DOHH2 (cell line): ENCODE results near the gene LINS1.

Experiments used
- EZH2phosphoT487 ChIP-seq: fragments of 200-600 bp; sonication (generic); IDR thresholded peaks from 2 replicates; pipeline ENCODE4 v1.6.1; 2017; ENCODE audit warnings: borderline replicate concordance, mild to moderate bottlenecking, antibody characterized with exemption, low read length, moderate library complexity, mixed read lengths
- TF ChIP-seq, protein P1 (sequence below): fragments of 200-600 bp; sonication (generic); IDR thresholded peaks from one replicate; pipeline ENCODE4 v1.5.1; 2014; ENCODE audit warnings: antibody characterized with exemption, mild to moderate bottlenecking, low read depth, low read length; ENCODE audit not compliant: poor library complexity, severe bottlenecking

DNA sequence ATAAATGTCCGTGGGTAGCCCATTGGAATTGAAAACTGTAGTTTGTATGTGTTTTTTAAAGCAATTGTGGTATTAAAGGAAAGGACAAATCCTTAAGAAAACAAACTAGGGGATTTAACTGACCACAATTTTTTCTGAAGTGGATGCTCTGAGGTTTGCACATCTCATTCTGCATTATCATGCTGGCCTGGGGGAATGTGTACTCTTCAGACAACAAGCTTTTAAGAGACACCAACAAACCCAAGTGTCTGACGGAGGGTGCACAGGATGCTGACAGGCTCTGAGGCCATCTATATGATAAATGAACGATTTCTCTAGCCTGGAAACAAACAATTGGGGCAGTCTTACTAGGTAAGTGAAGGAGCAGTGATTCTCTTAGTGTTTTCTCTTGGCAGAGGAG lies 9.1 kb downstream of the LINS1 start:
- TF ChIP-seq, protein P1, sequence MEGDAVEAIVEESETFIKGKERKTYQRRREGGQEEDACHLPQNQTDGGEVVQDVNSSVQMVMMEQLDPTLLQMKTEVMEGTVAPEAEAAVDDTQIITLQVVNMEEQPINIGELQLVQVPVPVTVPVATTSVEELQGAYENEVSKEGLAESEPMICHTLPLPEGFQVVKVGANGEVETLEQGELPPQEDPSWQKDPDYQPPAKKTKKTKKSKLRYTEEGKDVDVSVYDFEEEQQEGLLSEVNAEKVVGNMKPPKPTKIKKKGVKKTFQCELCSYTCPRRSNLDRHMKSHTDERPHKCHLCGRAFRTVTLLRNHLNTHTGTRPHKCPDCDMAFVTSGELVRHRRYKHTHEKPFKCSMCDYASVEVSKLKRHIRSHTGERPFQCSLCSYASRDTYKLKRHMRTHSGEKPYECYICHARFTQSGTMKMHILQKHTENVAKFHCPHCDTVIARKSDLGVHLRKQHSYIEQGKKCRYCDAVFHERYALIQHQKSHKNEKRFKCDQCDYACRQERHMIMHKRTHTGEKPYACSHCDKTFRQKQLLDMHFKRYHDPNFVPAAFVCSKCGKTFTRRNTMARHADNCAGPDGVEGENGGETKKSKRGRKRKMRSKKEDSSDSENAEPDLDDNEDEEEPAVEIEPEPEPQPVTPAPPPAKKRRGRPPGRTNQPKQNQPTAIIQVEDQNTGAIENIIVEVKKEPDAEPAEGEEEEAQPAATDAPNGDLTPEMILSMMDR, result no peak
- no peak for TF ChIP-seq EZH2phosphoT487
